GM19328 (cell line): ENCODE results near the gene TRIAP1.
"Not testable (repeated sequence)": the region's sequence is repeated elsewhere in the genome, so short reads cannot be mapped to it uniquely, and the experiment has no call there.

ENCODE experiments used
- ATAC-seq: cut with Tn5 transposase; IDR thresholded peaks from one replicate; pipeline ENCODE4 v1.9.1; 2021; ENCODE audit warnings: mild to moderate bottlenecking, moderate library complexity; ENCODE audit not compliant: unreplicated experiment

TRIAP1 gene

DNA sequence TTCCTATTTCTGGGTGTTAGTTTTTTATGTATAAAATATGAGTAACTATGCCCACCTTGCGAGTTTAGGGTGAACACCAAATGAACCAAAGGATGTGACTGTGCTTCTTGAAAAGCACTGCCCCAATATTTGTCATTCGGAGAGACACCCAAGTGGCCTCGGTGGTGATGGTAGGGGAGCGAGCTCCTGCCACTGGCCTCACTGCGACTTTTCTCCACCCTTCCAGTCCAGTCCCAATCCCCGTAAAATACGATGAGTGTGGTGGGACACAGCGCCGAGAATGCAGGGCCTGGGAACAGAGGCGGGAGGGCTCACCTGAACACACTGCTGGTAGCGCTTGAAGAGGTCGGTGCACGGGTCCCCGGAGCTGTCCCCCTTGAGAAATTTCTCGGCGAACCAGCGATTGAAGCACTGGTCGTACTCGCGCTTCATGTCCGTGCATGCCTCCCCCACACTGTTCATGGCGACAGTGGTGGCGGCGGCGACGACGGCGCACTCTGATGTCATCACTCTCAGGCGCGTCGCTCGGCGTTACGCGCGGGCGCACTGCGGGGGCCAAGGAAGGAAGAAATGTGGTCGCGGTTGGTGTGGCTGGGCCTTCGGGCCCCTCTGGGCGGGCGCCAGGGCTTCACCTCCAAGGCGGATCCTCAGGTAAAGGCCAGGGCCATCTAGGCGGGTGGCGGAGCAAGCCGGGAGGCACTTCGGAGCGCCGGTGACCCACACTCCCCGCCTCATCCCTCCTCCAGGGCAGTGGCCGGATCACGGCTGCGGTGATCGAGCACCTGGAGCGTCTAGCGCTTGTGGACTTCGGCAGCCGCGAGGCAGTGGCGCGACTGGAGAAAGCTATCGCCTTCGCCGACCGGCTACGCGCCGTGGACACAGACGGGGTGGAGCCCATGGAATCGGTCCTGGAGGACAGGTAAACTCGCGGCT, at the start of gene TRIAP1, which contains the start of gene GATC:
TRIAP1 (minus strand) TSS at position 474 of the 933 bp plus-strand sequence; CDS start at position 462, 12 bp downstream.
GATC (plus strand) TSS at position 534 of the 933 bp plus-strand sequence; CDS start at position 571, 37 bp downstream.
- ATAC-seq = peak; percentile 92

DNA sequence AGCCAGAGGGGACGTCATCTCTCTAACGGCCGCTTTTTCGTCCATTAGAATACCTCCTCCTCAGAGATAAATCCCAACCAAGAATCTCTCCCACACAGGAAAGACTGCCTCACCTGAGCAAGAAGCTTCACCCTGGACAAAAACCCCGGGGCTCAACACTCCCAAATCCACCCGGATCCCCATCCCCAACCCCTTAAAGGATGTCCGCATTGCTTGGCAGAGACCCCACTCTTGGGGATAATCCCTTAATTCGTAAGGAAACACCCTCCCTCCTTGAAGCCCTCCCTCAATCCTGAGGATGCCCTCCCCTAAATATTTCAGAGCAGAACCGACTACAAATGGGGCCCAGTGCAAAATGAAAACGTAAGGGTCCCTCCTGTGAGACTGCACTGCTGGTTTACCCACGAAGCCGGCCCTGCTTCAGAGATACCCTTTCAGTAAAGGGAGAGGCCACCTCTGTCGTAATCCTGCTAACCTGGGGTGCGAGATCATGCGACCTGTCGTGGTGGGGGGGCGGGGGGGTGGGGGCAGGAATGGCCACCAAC, 49.1 kb upstream of the TRIAP1 start:
- ATAC-seq = peak; percentile 13

DNA sequence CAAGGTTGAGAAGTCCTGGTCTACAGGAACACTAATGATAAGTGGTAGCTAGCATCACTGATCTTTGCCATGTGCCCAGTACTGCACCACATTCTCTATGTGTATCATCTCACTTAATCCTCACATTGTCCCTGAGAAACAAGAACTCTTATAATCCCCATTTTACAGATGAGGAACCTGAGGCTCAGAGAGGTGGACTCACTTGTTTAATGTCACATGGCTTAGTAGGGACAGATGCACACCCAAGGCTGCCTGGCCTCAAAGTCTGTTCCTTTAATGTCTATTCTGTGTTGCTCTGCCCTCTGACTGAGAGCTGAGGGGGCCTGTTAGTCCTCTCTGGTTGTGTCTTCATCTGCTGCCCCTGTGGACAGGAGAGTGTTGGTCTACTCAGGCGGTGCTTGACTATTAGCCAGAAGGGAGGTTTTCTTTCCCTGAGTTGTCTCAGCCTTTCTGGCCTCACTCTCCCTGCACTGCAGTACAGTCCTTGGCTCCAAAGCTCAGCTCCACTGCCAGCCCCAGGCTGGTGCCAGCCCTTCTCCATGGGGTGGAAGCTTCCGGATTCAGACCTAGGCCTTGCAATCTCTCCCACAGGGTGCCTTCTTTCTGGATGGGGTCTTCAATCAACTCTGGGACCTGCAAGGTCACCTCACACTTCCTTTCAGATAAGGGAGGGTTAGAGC, 44.8 kb upstream of the TRIAP1 start:
- no peak for ATAC-seq

DNA sequence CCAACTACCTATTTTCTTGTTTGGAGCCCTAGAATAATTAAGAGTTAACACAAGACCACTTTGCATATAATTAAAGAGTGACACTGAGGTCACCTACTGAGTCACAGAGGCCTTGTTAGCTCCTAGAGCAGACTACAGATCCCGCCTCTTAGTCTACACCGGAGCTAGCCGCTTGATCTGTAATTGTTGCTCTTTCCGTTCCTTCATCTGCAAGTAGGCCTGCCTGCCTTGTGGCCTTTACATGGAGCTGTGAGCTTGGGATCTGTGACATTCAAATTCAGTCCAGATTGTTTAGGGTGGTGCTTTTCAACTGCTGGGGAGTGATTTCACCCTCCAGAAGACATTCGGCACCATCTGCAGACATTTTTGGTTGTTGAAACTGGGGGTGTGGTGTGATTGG, 44.1 kb upstream of the TRIAP1 start:
- no peak for ATAC-seq

DNA sequence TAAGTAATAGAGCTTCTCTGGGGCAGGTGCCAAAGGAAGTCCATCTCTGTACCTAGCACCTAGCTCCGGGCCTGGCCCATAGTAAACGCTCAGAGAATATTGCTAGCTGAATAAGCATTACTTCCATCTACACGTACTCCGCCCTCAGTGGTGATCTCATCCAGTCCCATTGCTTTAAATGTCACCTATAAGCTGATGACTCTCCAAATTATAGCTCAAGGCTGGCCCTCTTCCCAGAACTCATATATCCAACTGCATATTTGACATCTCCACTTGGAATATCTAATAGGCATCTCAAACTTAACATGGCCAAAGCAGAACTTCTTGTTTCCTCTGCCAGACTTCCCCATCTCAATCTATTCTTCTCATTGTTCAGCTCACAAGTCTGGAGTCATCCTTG, 42.8 kb upstream of the TRIAP1 start:
- ATAC-seq = no peak

DNA sequence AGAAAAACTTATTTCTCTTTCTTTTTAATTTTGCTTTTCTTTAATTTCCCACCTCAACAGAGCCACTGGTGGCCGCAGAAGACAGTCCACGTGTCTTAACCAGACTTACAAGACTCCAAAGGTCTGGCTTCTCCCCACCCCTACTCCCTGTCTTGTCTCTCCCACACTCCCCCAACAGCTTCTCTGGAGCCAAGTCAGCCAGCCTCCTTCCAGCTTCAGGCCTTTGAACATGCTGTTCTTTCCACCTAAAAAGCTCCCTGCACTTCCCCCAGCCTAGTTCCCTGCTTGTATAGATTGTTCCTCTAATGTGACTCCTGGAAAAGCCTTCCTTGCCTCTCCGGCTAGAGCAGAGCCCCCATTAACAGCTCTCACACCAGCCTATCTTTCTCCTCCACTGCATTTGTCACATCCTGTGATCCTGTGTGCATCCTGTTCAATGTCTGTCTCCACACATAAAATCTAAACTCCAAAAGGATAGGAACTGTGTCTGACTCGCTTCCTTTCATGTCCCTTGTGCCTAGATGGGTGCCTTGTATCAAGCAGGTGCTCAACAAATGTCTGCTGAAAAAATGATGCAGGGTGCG, 42.0 kb upstream of the TRIAP1 start:
- ATAC-seq = no peak

DNA sequence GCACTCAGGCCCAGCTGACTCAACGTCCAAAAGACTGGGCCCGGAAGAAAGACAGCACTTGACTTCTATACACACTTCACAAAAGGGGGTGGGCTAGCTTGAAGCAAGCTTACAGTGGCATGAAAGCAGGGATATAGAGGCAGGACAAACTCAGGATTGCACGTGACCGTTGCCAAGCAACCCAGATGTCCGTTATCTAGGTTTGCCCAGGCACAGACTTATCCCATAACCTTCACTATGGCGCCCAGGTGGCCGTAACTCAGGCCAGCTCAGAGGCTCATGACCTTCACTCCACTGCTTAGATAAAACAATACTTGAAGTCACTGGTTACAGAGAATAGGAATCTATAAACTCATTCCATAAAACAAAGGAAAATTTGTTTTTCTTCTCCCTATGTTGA, 41.4 kb upstream of the TRIAP1 start:
- not testable (repeated sequence) for ATAC-seq

DNA sequence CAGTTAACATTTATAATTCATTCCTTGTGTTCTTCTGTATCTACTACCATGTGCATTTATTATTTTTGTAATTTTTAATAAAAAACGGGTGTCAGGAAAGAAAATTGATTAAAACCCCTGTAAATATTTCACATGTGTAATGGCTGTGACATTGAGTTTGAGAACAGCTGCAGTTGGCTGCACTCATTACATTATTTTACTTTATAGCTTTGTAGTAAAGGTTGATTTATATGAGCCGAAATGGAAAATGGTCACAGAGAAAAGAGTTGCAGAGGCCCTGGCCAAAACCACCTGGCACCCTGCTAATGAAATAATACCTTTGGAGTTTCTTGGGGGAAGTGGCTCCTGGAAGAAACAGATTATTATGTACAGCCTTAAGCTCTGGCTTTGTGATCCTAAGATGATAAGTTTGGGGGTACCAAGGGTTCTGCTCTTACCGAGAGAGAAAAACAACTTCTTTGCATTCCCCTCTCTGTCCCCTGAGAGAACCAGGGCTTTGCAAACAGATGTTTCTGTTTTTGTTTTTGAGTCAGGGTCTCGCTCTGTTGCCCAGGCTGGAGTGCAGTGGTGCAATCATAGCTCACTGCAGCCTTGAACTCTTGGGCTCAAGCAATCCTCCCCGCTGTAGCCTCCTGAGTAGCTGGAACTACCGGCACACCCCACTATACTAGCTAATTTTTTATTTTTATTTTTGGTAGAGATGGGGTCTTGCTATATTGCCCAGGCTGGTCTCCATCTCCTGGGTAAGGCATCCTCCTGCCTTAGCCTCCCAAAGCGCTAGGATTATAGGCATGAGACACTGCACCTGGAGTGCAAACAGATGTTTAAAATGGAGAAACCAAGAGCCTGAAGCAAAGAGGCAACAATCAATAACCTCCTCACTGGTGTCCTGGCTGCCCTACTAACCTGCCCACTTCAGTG, 40.0 kb upstream of the TRIAP1 start:
- ATAC-seq = no peak

DNA sequence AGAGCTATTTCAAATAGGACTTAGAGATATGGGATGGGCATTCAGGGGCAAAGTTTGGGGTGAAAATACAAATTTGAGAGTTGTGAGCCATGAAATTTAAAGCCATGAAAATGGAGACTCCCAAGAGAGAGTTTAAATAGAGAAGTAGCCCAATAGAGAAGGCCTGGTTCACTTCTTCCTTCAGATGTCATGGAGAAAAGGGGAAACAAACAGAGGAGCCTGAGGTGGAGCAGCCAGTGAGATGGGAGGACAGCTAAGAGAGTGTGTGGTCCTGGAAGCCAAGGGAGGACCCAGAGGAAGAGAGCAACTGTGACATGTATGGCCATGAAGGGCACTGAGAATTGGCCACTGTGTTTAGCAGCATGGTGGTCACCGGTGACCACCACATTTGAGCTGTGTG, 37.4 kb upstream of the TRIAP1 start:
- no peak for ATAC-seq

DNA sequence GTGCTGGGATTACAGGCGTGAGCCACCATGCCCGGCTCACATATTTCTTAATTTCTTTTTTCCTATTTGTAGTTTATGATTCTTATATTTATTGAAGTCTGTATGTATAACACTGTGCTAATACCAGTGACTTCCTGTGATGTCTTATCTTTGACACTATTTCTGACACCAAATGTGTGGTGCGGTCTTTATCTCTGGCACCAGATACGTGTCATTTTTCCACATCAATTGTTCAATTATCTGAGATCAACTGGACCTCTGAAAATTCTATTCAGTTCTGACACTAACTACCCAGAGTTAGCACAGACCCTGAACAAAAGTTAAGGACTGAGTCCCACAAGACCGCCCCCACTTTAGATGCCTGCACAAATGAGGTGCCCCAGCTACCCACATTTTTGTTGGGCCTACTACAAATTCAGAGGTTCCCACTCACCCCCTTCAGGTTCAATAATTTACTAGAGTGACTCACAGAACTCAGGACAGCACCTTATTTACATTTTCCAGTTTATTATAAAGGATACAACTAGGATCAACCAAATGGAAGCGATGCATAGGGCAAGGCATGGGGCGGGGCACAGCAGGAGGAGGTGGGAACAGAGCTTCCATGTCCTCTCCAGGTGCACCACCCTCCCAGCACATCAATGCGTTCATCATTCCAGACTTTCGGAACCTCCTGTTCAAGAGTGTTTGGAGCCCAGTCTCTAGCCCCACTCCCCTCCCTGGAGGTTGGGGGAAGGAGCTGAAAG, 35.0 kb upstream of the TRIAP1 start:
- ATAC-seq = no peak

DNA sequence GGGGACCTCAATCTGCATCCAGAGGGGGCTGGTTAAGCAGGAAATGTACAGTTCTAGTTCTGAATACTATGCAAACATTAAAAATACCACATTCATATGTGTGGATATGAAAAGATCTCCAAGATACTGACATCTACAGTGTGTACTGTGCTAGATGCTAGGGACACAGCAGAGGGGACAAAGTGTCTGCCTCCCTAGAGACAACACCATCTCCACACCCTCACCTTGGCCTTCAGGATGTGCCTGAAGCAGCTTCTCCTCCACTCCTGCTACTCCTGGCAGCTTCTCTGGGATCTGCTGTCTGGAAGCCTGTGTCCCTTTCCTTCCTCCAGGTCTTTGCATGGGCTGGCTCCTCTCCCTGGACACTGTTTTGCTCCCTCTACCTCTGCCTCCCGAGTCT, 34.0 kb upstream of the TRIAP1 start:
- no peak for ATAC-seq

DNA sequence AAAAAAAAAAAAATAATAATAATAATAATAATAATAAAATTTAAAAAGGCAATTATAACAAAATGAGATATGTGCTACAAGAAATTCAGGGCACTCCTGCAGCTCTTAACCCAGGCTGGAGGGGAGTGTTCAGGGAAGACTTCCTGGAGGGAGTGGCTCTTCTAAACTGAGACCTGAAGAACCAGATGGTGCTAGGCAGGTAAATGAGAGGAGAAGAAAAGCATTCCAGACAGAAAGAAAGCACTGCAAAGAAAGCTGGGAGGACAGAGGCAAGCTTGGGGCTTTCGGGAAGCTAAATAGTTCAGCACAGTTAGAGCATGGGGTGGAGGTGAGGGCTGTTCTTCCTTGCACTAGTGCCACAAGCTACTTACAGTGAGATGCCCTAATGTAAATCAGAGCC, 33.3 kb upstream of the TRIAP1 start:
- ATAC-seq = no peak

DNA sequence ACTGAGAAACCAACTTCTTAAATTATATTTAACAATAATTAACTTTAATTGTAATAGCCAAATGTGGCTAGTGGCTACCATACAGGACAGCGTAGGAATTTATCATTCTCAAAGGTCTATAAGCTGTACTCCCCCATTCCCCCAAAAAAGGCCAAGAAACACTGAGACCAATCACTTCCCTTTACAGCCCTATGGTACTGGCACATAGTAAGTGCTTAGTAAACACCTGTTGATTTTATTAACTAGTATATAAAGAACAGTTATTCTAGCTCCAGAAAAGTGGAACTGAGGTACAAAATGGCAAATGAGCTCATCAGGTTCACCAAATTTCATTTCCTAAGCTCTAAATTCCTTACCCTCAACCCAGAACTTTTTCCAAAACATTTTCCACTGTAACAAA, 29.5 kb upstream of the TRIAP1 start:
- no peak for ATAC-seq

DNA sequence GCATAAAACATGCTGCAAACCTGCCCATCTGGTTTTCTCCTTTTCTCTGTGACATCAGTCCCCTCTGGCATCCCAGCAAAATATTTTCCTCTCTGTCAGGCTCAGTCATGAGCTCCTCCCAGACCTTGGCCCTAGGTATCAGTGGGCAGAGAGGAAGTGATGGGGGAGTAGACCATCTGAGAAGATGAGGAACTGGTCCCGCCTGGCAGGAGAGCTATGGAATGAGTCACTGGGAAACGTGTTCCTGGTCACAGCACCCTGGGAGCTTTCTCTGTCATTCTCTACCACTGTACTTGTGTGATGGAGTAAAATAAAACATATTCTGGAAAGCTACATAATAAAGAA, 28.4 kb upstream of the TRIAP1 start:
- no peak for ATAC-seq

DNA sequence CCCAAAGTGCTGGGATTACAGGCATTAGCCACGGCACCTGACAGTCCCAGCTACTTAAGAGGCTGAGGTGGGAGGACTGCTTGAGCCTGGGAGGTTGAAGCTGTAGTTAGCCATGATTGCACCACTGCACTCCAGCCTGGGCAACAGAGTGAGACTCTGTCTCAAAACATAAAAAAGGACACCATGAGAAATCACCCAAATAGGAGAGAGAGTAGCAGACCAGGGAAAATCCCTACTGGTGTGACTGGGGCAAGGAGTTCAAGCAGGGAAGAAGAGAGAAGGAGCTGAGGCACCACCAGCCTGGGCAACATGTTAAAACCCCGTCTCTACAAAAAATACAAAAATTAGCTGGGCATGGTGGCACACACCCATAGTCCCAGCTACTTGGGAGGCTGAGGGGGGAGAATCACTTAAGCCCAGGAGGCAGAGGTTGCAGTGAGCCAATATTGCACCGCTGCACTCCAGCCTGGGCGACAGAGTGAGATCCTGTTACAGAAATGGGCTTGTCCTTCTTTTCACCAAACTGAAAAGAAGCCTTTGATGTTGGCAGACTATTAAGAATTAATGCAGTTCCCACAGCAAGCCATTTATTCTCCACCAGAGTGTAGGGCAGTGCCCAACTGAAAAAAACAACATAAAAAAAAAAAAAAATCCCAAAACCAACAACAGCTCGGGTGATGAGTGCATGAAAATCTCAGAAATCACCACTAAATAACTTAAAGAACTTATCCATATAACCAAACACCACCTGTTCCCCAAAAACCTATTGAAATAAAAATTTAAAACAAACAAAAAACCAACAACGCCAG, 27.8 kb upstream of the TRIAP1 start:
- no peak for ATAC-seq

DNA sequence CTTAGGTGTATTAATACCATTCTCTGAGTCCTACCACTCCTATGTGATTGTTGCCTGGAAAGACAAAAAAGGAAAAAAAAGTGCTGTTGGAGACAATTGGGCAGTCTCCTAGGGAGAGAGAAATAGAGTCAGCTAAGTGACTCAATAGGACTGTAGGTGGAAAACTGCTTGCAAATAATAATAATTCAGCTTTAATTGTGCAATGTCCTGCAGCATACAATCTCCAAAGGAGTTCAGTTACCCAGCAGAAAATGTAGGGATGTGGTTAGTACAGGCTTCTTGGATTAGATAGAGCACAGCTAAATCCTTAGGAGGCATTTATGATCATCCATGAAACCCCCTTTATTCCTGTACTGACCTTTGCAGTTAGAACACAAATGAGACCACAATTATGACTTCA, 26.3 kb upstream of the TRIAP1 start:
- no peak for ATAC-seq

DNA sequence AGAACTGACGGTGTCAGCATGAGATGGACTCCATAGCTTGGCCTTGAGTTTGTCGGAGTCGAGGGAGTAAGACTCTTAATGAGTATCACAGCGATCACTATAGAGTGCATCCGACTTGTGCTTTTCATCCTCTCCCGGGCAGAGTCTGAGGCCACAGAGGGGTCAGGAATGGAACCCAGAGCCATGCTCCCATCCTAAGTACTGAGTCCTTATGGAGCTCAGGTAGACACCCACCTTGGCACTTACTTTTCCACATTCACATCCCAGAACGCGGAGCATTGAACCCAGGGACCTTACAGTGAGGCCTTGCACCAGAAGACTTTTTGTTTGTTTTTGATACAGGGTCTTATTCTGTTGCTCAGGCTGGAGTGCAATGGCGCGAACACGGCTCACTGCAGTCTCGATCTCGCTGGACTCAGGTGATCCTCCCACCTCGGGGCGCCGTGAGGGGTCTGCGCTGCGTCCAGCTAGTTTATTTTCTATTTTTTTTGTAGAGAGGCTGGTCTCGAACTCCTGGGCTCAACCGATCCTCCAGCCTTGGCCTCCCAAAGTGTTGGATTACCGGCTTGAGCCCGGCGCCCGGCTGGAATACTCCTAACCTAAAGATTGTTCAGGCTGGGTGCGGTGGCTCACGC, 24.1 kb upstream of the TRIAP1 start:
- peak; percentile 17 for ATAC-seq

DNA sequence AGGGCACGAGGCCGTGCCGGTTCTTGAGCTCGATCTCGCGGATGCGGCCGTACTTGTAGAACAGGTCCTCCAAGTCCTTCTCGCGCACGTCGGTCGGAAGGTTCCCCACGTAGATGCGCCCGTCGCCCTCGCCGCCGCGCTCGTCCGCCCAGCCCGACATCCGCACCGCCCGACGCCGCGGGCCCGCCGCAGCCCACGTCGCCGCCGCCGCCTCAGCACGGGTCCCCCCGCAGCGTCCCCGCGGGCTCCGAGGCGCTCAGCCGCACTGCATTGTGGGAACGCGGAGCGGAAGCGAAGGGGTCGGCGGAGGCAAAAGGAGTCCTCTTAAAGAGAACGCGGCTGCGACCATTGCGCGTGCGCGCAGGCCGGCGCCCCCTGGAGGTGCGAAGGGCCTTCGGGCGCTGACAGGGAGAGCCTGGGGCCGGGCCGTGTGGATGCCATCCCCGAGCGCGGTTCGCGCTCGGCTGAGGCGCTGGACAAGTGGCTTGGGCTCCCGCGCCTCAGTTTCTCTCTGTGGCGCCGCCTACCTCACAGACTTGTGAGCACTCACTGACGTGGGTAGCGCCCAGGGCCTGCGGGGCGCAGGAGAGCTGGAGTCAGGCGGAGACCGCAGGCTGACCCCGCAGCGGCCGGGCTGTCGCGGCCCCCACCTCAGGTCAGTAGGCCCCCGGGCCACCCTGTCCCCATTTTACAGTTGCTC, 23.4 kb upstream of the TRIAP1 start, which contains the start of gene SRSF9:
SRSF9 (minus strand) TSS at position 299 of the 700 bp plus-strand sequence; CDS start at position 160, 139 bp downstream.
- ATAC-seq = peak; percentile 75
